Stimulated activated naive CD8-positive, alpha-beta T cell treated with anti-CD3 and anti-CD28 coated beads, Interleukin-15, Interleukin-2, amounts not matched to agents 100 ng/mL and 50 ng/mL, for 24 hours (primary cell): ENCODE data around the gene TEKT2.
A peak's percentile ranks its signal among the peaks of the same experiment; 100 is the strongest.

Experiments used
- H3K27ac Mint-ChIP-seq: one replicate; pipeline ENCODE4 v1.8.0; 2021; ENCODE audit warnings: mild to moderate bottlenecking, mixed read lengths
- H3K27me3 Mint-ChIP-seq: one replicate; pipeline ENCODE4 v1.8.0; 2021; ENCODE audit warnings: mixed read lengths
- H3K36me3 Mint-ChIP-seq: one replicate; pipeline ENCODE4 v1.8.0; 2021; ENCODE audit warnings: low read depth, mixed read lengths
- H3K4me1 Mint-ChIP-seq: one replicate; pipeline ENCODE4 v1.8.0; 2021; ENCODE audit warnings: low read depth, mixed read lengths
- H3K4me3 Mint-ChIP-seq: one replicate; pipeline ENCODE4 v1.8.0; 2021; ENCODE audit warnings: mild to moderate bottlenecking, mixed read lengths
- H3K9me3 Mint-ChIP-seq: one replicate; pipeline ENCODE4 v1.8.0; 2021; ENCODE audit warnings: mixed read lengths

Gene TEKT2

DNA sequence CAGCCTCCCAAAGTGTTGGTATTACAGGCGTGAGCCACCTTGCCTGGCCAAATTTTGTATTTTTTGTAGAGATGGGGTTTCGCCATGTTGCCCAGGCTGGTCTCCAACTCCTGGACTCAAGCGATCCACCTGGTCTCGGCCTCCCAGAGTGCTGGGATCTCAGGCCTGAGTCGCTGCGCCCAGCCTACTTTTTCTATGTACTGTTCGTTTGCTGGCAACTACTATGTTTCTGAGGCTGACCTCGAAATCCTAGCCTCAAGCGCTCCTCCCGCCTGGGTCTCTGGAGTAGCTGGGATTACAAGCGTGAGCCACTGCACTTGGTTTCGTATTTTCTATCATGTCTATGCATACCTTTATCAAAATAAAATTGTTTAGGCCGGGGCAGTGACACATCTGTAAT lies 675 bp upstream of the TEKT2 start:
- no peaks in the 10 kb centered on the region for H3K4me1 Mint-ChIP-seq
- H3K4me3 Mint-ChIP-seq: no peak overlapping the region
- H3K9me3 Mint-ChIP-seq: no peaks in the 10 kb centered on the region
- H3K27ac Mint-ChIP-seq: no peak overlapping the region
- H3K36me3 Mint-ChIP-seq: no peaks in the 10 kb centered on the region
- peaks cover 27% of the 10 kb centered on the region for H3K27me3 Mint-ChIP-seq

DNA sequence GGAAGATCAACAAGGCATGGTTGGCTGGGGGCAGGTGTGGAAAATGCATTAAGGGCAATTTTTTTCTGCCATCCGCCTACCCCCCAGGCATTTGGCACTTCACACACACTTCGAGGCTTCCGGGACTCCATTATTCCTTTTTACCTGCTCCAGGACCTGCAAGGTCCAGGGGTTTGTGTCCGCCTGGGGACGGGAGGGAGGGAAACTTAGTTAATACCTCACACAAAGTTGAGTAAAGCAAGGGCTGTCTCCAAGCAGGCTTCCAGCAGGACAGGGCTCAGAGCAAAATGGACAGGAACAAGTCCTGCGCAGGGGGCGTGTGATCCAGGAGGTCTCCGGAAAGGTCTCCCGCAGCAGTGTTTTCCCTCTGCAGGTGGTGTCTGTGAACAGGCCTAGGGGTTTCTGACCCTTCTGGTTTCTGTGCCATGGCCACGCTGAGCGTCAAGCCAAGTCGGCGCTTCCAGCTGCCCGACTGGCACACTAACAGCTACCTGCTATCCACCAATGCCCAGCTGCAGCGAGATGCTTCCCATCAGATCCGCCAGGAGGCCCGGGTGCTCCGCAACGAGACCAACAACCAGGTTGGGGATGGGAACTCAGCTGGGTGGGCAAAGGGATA lies 712 bp downstream of the TEKT2 start:
- peak overlapping the region; percentile 30 for H3K4me3 Mint-ChIP-seq
- peaks cover 27% of the 10 kb centered on the region for H3K27me3 Mint-ChIP-seq
- no peaks in the 10 kb centered on the region for H3K9me3 Mint-ChIP-seq
- no peak overlapping the region for H3K27ac Mint-ChIP-seq
- H3K36me3 Mint-ChIP-seq: peaks cover 4% of the 10 kb centered on the region
- H3K4me1 Mint-ChIP-seq: peaks cover 5% of the 10 kb centered on the region

DNA sequence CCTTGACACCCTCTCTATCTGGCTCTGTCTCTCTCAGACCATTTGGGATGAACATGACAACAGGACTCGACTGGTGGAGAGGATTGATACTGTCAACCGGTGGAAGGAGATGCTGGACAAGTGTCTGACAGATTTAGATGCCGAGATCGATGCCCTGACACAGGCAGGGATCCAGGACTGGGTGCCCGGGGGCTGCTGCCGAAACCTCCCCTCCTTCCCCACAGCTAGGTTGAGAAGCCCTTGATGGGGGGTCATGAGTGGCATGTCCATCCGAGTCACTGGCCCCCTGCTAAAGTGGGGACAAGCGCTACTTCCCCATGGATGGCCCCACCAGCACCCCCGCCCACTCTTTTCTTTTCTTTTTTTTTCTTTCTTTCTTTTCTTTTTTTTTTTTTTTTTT lies 1.2 kb downstream of the TEKT2 start:
- H3K9me3 Mint-ChIP-seq: no peaks in the 10 kb centered on the region
- H3K36me3 Mint-ChIP-seq: peaks cover 5% of the 10 kb centered on the region
- peaks cover 10% of the 10 kb centered on the region for H3K4me1 Mint-ChIP-seq
- H3K27me3 Mint-ChIP-seq: peaks cover 26% of the 10 kb centered on the region
- H3K4me3 Mint-ChIP-seq: no peak overlapping the region
- H3K27ac Mint-ChIP-seq: no peak overlapping the region

DNA sequence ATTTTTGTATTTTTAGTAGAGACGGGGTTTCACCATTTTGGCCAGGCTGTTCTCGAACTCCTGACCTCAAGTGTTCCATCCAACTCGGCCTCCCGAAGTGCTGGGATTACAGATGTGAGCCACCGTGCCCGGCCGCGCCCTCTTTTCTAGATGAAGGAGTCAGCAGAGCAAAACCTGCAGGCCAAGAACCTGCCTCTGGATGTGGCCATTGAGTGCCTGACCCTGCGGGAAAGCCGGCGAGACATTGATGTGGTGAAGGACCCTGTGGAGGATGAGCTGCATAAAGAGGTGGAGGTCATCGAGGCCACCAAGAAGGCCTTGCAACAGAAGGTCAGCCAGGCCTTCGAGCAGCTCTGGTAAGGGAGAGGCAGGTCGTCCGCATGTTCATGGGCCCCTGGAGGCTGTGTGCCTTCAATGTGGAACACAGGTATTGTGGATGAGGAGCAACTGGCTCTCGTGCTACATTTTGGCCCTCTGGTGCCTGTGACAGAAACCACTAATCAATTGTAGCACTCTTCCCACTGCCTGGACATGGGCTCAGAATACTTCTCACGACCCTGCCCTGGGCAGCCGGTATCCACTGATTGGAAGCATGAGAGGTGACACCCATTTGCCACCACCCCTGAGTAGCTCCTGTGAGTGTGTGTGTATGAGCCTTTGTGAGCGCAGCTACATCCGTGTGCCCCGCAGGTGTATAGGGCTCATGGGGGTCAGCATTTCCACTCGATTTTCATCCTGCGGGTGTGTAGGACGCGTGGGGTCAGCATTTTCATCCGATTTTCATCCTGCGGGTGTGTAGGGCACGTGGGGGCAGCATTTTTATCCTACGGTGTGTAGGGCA lies 2.0 kb downstream of the TEKT2 start:
- Mint-ChIP-seq H3K4me1 (peaks cover 12% of the 10 kb centered on the region), H3K4me3 (no peak overlapping the region), H3K9me3 (no peaks in the 10 kb centered on the region), H3K27ac (no peak overlapping the region), H3K27me3 (peaks cover 24% of the 10 kb centered on the region), H3K36me3 (peaks cover 5% of the 10 kb centered on the region)

DNA sequence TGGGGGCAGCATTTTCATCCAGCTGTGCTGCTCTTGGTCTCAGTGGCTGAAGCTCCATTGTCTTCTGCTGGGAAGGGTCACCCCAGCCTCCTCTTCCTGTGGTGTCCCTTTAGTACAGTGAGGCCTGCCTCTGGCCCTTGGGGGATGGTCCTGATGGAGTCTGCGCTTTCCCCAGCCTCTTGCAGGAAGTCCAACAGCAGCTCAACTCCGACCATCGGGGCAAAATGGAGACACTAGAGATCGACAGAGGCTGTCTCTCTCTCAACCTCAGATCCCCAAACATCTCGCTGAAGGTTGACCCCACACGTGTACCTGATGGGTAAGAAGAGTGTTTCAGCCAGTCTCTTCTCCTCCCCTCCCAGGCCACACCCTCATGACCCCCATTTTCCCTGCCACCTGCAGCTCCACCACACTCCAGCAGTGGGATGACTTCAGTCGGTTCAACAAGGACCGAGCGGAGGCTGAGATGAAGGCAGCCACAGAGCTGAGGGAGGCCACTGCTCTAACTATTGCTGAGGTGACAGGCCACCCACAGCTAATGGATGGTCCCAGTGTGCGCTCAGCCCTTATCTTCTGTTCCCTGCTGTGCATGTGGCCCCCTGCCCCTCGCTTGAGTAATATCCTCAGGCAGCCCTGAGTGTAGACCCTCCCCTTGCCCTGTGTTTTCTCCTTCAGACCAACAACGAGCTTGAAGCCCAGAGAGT lies 2.8 kb downstream of the TEKT2 start:
- Mint-ChIP-seq H3K4me1 (peaks cover 16% of the 10 kb centered on the region), H3K27ac (no peak overlapping the region), H3K36me3 (peaks cover 9% of the 10 kb centered on the region), H3K9me3 (no peaks in the 10 kb centered on the region), H3K4me3 (no peak overlapping the region), H3K27me3 (peaks cover 24% of the 10 kb centered on the region)

DNA sequence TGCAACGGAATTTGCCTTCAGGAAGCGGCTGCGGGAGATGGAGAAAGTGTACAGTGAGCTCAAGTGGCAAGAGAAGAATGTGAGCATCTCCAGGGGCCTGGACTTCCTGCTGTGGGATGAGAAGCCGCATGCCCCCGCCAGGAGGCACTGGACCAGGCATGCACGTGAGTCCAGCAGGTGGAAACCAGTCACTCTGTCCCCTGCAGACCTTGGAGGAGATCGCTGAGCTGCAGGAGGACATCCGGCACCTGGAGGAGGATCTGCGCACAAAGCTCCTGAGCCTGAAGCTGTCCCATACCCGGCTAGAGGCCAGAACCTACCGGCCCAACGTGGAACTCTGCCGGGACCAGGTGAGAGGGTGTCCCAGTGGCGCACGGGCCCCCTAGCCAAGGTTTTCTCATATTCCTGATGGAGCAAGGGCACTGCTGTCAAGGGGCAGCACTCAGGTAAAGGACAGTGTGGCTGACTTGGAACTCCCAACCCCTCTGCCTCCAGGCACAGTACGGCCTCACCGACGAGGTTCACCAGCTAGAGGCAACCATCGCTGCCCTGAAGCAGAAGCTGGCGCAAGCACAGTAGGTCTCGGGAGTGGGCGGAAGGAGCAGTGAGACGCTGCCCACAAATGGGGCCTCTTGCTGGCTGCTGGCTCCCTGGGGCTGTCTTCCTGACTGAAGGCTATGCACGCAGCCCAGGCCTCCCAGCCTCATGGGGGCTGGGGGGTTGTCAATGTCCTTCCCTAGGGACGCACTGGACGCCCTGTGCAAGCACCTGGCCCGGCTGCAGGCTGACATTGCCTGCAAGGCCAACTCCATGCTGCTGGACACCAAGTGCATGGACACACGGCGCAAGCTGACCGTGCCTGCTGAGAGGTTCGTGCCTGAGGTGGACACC lies 3.6 kb downstream of the TEKT2 start:
- Mint-ChIP-seq H3K4me3 (no peak overlapping the region), H3K27ac (no peak overlapping the region), H3K9me3 (no peaks in the 10 kb centered on the region), H3K36me3 (peaks cover 13% of the 10 kb centered on the region), H3K4me1 (peaks cover 20% of the 10 kb centered on the region), H3K27me3 (peaks cover 17% of the 10 kb centered on the region)

DNA sequence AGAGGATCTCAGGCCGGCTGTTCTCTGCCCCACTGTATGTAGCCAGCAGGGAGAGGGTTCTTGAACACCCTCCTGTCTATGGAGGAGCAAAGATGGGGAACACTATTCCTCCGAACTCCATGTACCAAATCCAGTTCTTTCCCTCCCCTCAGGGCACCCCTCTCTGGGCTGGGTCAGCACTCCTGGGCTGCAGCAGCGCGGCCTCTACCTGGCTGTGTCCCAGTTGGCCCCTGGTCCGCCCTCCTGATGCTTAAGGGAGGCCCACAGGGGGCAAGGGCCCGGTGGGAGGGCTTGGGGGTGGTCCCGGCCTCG lies 4.3 kb downstream of the TEKT2 start:
- H3K27me3 Mint-ChIP-seq: peaks cover 13% of the 10 kb centered on the region
- no peaks in the 10 kb centered on the region for H3K9me3 Mint-ChIP-seq
- no peak overlapping the region for H3K27ac Mint-ChIP-seq
- H3K36me3 Mint-ChIP-seq: peaks cover 19% of the 10 kb centered on the region
- peaks cover 23% of the 10 kb centered on the region for H3K4me1 Mint-ChIP-seq
- H3K4me3 Mint-ChIP-seq: peak overlapping the region; percentile 94

DNA sequence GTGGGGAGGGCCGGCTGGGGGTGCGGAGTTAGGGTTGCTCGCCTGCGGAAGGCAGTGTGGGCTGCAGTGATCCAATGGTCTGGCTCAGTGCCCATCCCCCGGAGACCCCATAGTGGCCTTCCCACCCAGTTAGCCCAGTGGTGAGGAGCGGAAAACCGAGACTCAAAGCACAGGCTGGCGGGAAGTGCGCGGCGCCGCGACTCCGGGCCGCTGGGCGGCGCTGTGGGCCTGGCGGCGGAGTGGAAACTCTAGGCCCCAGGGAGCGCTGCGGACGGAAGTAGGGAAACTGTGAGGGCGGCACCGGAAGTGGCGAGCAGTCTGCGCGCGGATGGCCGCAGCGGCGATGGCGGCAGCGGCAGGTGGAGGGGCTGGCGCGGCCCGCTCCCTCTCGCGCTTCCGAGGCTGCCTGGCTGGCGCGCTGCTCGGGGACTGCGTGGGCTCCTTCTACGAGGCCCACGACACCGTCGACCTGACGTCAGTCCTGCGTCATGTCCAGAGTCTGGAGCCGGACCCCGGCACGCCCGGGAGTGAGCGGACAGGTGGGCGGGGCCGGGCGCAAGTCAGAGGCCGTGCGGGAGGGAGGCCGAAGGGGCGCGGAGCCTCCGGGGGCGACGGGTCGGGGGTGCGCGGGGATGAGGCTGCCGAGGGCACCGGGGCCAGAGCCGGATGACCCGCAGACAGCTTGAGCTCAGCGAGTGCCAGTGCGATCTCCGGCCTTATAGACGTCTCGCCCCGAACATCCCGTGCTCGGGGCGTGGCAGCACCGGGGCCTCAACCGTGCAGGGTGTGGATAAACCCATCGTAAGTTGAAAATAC lies 4.9 kb downstream of the TEKT2 start, which contains the start of gene ADPRS:
Gene ADPRS, plus strand, starts transcription at position 316 of the 816 bp plus-strand sequence. Its CDS starts 13 bp downstream, at position 329.
- H3K27me3 Mint-ChIP-seq: peaks cover 9% of the 10 kb centered on the region
- peak within 1 kb of the TSS; percentile 94 for H3K4me3 Mint-ChIP-seq
- no peaks in the 10 kb centered on the region for H3K9me3 Mint-ChIP-seq
- peaks cover 23% of the 10 kb centered on the region for H3K4me1 Mint-ChIP-seq
- H3K27ac Mint-ChIP-seq: peak within 1 kb of the TSS; percentile 90
- H3K36me3 Mint-ChIP-seq: peaks cover 23% of the 10 kb centered on the region

DNA sequence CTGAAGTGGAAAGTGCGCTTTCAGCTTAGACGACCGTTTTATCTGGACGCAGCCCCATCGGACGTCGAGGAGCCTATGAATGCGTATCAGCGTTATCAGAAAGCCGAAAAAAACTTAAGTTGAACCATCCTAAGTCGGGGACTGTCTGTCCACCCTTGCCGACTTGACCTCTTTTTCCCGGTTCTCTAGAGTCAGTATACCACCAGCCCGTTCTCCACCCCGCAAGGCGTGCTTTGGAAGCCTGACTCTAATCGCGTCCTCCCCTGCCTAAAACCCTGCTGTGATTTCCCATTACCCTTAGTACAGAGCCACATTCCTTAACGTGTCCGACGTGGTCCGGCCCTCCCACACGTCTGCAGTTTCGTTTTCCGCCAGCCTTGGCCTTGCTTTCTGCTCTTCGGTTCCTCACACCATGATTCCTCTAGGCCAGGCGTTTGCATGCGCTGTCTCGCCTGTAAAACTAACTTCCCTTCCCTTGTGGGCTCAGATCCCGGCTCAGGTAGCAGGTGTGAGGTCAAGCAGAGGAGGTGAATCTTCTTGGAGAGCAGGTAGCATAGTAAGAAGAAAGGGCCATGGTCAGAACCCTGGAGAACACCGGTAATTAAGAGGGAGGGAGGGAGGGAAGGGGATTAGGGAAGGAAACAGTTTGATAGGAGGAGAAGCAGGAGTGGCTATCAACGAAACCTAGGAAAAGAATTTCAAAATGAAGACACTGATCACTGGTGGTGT lies 5.7 kb downstream of the TEKT2 start:
- peak overlapping the region; percentile 90 for H3K27ac Mint-ChIP-seq
- H3K36me3 Mint-ChIP-seq: peaks cover 28% of the 10 kb centered on the region
- peaks cover 23% of the 10 kb centered on the region for H3K4me1 Mint-ChIP-seq
- H3K4me3 Mint-ChIP-seq: peak overlapping the region; percentile 94
- H3K9me3 Mint-ChIP-seq: no peaks in the 10 kb centered on the region
- peaks cover 7% of the 10 kb centered on the region for H3K27me3 Mint-ChIP-seq

DNA sequence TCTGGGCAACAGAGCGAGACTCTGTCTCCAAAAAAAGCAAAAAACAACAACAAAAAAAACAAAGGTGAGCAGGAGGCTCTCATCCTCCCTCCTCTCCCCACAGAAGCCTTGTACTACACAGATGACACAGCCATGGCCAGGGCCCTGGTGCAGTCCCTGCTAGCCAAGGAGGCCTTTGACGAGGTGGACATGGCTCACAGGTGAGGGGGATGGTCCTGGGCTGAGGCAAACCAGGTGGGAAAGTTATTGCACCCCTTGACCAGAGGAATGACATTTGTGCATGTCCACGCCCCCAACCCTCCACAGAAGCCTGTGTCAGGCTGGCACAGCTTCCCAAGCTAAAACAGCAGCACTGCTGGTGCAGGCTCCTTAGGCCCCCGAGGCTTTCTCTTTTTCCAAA lies 7.2 kb downstream of the TEKT2 start:
- Mint-ChIP-seq H3K9me3 (no peaks in the 10 kb centered on the region), H3K4me3 (no peak overlapping the region), H3K4me1 (peaks cover 23% of the 10 kb centered on the region), H3K27me3 (no peaks in the 10 kb centered on the region), H3K36me3 (peaks cover 32% of the 10 kb centered on the region), H3K27ac (no peak overlapping the region)

DNA sequence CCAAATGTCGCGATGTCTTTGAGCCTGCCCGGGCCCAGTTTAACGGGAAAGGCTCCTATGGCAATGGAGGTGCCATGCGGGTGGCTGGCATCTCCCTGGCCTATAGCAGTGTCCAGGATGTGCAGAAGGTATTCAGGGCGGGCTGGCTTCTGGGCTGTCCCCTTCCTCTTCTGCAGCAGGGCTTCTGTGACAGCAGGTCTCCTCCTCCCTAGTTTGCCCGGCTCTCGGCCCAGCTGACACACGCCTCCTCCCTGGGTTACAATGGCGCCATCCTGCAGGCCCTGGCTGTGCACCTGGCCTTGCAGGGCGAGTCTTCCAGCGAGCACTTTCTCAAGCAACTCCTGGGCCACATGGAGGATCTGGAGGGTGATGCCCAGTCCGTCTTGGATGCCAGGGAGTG lies 7.8 kb downstream of the TEKT2 start:
- H3K36me3 Mint-ChIP-seq: peaks cover 32% of the 10 kb centered on the region
- no peaks in the 10 kb centered on the region for H3K9me3 Mint-ChIP-seq
- H3K27me3 Mint-ChIP-seq: no peaks in the 10 kb centered on the region
- H3K27ac Mint-ChIP-seq: no peak overlapping the region
- H3K4me1 Mint-ChIP-seq: peaks cover 23% of the 10 kb centered on the region
- no peak overlapping the region for H3K4me3 Mint-ChIP-seq

DNA sequence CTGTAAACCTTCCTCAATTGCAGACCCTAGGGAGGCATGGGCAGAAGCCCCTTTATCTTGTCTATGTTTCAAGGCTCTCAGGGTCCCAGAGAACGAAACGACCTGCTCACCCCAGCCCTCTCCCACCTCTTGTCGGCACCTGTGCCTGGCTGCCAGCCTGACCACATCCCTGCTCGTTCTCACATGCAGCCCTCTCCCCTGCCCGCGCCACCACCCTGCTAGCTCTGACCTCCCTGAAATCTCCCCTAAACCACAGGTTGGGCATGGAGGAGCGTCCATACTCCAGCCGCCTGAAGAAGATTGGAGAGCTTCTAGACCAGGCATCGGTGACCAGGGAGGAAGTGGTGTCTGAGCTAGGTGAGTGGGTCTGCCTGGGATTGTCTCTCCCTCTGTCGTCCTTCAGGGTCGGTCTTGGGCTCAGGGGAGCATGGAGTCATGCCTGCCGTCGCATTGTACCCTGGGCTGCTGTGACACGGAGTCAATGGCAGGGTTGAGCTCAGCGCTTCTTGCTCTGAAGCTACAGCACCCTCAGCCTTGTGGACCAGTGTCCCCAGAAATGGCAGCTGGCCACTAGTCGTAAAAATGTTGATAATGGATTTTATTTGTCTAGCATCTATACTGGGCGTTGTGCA lies 8.4 kb downstream of the TEKT2 start:
- Mint-ChIP-seq H3K36me3 (peaks cover 32% of the 10 kb centered on the region), H3K27me3 (no peaks in the 10 kb centered on the region), H3K27ac (no peak overlapping the region), H3K4me3 (no peak overlapping the region), H3K4me1 (peaks cover 23% of the 10 kb centered on the region), H3K9me3 (no peaks in the 10 kb centered on the region)

DNA sequence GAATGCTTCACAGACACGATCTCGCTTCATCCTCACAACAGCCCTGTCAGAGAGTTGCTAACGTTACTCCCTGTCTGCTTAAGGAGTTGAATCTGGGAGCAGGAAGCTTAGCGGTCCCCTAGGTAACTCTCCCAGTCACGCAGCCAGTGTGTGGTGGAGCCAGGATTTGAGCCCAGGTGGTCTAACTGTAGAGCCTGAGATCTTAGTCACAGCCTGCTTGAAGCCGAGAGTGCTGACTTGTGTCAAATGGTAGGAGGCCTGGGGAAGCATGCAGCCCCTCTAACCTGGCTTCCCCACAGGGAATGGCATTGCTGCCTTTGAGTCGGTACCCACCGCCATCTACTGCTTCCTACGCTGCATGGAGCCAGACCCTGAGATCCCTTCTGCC lies 8.9 kb downstream of the TEKT2 start:
- Mint-ChIP-seq H3K4me1 (peaks cover 23% of the 10 kb centered on the region), H3K4me3 (no peak overlapping the region)

More for the DNA sequence above, 8.9 kb downstream of the TEKT2 start:
- Mint-ChIP-seq H3K27ac (no peak overlapping the region), H3K9me3 (no peaks in the 10 kb centered on the region), H3K27me3 (no peaks in the 10 kb centered on the region), H3K36me3 (peaks cover 32% of the 10 kb centered on the region)
